GM12878 (cell line): ENCODE measurements around the gene VSIG8.

ENCODE experiments used
- BCL11A ChIP-seq: IDR thresholded peaks from 2 replicates; pipeline ENCODE4 v1.6.1; 2011; ENCODE audit warnings: low read depth, low read length
- BHLHE40 ChIP-seq, 2 experiments: fragments of 450-650 bp in 1 of 2; IDR thresholded peaks; 2 replicates each; pipeline ENCODE4 v1.6.1; 2011 to 2017; ENCODE audit warnings: low read depth in 2 of 2, borderline replicate concordance in 1 of 2, improper control_type of control experiment in 1 of 2, low read length in 1 of 2, mild to moderate bottlenecking in 1 of 2
- CHD2 ChIP-seq: IDR thresholded peaks from 2 replicates; pipeline ENCODE4 v1.6.1; 2011; ENCODE audit warnings: low read depth, low read length, improper control_type of control experiment, borderline replicate concordance
- EP300 ChIP-seq, 2 experiments: fragments of 150-350 bp in 1 of 2; IDR thresholded peaks; 2 replicates each; pipeline ENCODE4 v1.6.1; 2011 to 2012; ENCODE audit warnings: low read depth in 2 of 2, low read length in 2 of 2, borderline replicate concordance in 1 of 2, improper control_type of control experiment in 1 of 2, inconsistent platforms in 1 of 2; ENCODE audit not compliant: control insufficient read depth in 1 of 2
- GABPA ChIP-seq: IDR thresholded peaks from 2 replicates; pipeline ENCODE4 v1.6.1; 2014; ENCODE audit warnings: antibody characterized with exemption, low read depth, mild to moderate bottlenecking, inconsistent platforms
- JUNB ChIP-seq: IDR thresholded peaks from 2 replicates; pipeline ENCODE4 v1.6.1; 2016; ENCODE audit warnings: antibody characterized with exemption, mild to moderate bottlenecking
- PBX3 ChIP-seq: IDR thresholded peaks from 2 replicates; pipeline ENCODE4 v1.6.1; 2011; ENCODE audit warnings: mild to moderate bottlenecking, low read depth, low read length, moderate library complexity; ENCODE audit not compliant: insufficient replicate concordance
- POU2F2 ChIP-seq: IDR thresholded peaks from 3 replicates; pipeline ENCODE4 v1.6.1; 2011; ENCODE audit warnings: low read depth, mild to moderate bottlenecking, low read length, borderline replicate concordance
- RFX5 ChIP-seq: IDR thresholded peaks from 2 replicates; pipeline ENCODE4 v1.6.1; 2011; ENCODE audit warnings: low read depth, low read length, improper control_type of control experiment
- ZNF622 ChIP-seq: fragments of 450-650 bp; IDR thresholded peaks from 2 replicates; pipeline ENCODE4 v1.6.1; 2017; ENCODE audit warnings: mild to moderate bottlenecking, inconsistent platforms
- TF ChIP-seq, protein P1 (sequence below): IDR thresholded peaks from 2 replicates; pipeline ENCODE4 v1.6.1; 2012; ENCODE audit warnings: improper control_type of control experiment, low read depth, low read length; ENCODE audit not compliant: insufficient replicate concordance
- TF ChIP-seq, protein P2 (sequence below): IDR thresholded peaks from 2 replicates; pipeline ENCODE4 v1.6.1; 2012; ENCODE audit warnings: low read depth, low read length, improper control_type of control experiment

DNA sequence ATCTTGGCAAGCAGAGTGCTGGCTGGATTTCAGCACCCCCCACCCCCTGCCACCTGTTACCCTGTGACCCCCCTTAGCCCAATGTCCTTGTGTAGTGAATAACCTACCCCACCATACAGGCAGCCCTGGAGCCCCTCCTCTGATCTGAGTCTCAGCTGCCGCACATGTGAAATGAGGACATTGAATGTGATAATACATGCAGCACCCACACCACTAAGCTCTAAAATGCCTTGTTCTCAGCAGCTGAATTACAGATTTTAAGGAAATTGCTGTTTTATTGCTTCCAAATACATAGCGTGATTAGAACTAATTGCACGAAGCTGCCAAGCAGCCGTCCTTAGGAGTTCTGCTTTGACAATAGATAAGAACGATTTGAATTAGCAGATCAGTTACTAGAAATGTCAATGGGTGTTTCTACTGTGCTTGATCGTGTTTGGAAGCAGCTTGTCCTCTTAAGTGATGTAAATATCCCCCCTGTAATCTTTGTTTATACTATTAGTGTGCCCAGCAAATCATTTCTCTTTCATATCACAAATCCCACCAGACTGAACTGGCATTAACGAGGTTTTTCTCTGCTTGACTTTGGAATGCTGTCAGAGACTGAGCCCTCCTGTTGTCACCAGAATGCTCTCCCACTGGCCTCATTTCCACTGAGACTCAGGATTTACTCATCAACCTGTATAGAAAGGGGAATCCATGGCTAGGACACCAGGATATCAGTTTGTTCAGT, 30.9 kb downstream of the VSIG8 start:
- TF ChIP-seq BHLHE40 (IDR thresholded peaks at IDR 0.05; ENCODE audit: borderline replicate concordance in 1 of 2, low read depth in 2 of 2, low read length in 1 of 2) (no peak), CHD2 (no peak), EP300 (IDR thresholded peaks at IDR 0.05; ENCODE audit: borderline replicate concordance in 1 of 2, control insufficient read depth in 1 of 2, low read depth in 2 of 2, low read length in 2 of 2) (no peak), PBX3 (no peak), POU2F2 (no peak), RFX5 (no peak), JUNB (no peak), ZNF622 (no peak), BCL11A (no peak), GABPA (no peak)
- TF ChIP-seq, protein P1, sequence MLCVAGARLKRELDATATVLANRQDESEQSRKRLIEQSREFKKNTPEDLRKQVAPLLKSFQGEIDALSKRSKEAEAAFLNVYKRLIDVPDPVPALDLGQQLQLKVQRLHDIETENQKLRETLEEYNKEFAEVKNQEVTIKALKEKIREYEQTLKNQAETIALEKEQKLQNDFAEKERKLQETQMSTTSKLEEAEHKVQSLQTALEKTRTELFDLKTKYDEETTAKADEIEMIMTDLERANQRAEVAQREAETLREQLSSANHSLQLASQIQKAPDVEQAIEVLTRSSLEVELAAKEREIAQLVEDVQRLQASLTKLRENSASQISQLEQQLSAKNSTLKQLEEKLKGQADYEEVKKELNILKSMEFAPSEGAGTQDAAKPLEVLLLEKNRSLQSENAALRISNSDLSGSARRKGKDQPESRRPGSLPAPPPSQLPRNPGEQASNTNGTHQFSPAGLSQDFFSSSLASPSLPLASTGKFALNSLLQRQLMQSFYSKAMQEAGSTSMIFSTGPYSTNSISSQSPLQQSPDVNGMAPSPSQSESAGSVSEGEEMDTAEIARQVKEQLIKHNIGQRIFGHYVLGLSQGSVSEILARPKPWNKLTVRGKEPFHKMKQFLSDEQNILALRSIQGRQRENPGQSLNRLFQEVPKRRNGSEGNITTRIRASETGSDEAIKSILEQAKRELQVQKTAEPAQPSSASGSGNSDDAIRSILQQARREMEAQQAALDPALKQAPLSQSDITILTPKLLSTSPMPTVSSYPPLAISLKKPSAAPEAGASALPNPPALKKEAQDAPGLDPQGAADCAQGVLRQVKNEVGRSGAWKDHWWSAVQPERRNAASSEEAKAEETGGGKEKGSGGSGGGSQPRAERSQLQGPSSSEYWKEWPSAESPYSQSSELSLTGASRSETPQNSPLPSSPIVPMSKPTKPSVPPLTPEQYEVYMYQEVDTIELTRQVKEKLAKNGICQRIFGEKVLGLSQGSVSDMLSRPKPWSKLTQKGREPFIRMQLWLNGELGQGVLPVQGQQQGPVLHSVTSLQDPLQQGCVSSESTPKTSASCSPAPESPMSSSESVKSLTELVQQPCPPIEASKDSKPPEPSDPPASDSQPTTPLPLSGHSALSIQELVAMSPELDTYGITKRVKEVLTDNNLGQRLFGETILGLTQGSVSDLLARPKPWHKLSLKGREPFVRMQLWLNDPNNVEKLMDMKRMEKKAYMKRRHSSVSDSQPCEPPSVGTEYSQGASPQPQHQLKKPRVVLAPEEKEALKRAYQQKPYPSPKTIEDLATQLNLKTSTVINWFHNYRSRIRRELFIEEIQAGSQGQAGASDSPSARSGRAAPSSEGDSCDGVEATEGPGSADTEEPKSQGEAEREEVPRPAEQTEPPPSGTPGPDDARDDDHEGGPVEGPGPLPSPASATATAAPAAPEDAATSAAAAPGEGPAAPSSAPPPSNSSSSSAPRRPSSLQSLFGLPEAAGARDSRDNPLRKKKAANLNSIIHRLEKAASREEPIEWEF: no peak
- TF ChIP-seq, protein P2, sequence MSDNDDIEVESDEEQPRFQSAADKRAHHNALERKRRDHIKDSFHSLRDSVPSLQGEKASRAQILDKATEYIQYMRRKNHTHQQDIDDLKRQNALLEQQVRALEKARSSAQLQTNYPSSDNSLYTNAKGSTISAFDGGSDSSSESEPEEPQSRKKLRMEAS: no peak
